Mucosa of descending colon (tissue), 3 donors: ENCODE data around the gene POLR3A. TPM values are rescaled to one million over a fixed set of nuclear protein-coding genes. Genes with fewer than 3 reads are reported as not detected.

ENCODE experiments used
- ATAC-seq: fragments of 200-7000 bp; cut with Tn5 transposase; one replicate; pipeline ENCODE4 v1.9.1; 2020; ENCODE audit warnings: mild to moderate bottlenecking, moderate library complexity
- DNase-seq, 3 donors: peaks; one replicate each; pipeline ENCODE4 v3.0.0-alpha.2; 2020
- H3K36me3 ChIP-seq: fragments of 200-600 bp; one replicate; pipeline ENCODE4 v1.8.0; 2021; ENCODE audit warnings: low read depth, mild to moderate bottlenecking
- H3K4me1 ChIP-seq: fragments of 200-600 bp; one replicate; pipeline ENCODE4 v1.8.0; 2021; ENCODE audit warnings: low read depth, mild to moderate bottlenecking
- H3K4me3 ChIP-seq: fragments of 200-600 bp; one replicate; pipeline ENCODE4 v1.8.0; 2021; ENCODE audit warnings: mild to moderate bottlenecking
- H3K9me3 ChIP-seq: fragments of 200-600 bp; one replicate; pipeline ENCODE4 v1.8.0; 2021; ENCODE audit warnings: mild to moderate bottlenecking
- CTCF ChIP-seq: fragments of 200-600 bp; IDR thresholded peaks from one replicate; pipeline ENCODE4 v1.8.0; 2022; ENCODE audit warnings: antibody characterized with exemption, mild to moderate bottlenecking
- intact Hi-C, 2 donors: fragments of 100-400 bp; cut with DNase I in 1 of 2; cut with micrococcal nuclease in 1 of 2; formaldehyde crosslinking; loops; one replicate each; pipeline versions ENCODE4 v1.11.0 to v1.11.1; 2022; cut with DNase I, micrococcal nuclease
- total RNA-seq, 3 donors: library from RNA; stranded (reverse); fragmentation: NEBNext Ultra II Directional in 2 of 3; extraction: Animal tissue kit (Norgen Biotek cat#: 25700) in 2 of 3; gene quantifications; one replicate each; pipeline versions ENCODE4 v1.2.1 to v1.2.4, GENCODE V29; 2021 to 2023
- donor health status: DM: no; HTN: no; CAD: no; lungs with moderate emphysema.
- donor health status: DM: no; HTN: no; CAD: no.
- donor health status: DM: no; HTN: yes; CAD: no.

Gene POLR3A
- total RNA-seq, 3 donors from 2014 or later: 13.9 to 14.1 (median 14.1) TPM

- Histone ChIP-seq H3K4me3 (no peak overlapping the region), H3K9me3 (no peaks in the 10 kb centered on the region), H3K36me3 (no peaks in the 10 kb centered on the region), H3K4me1 (no peaks in the 10 kb centered on the region)
- DNase-seq (no peak), ATAC-seq (no peak)
- intact Hi-C loops: no loop called here
- no peak for TF ChIP-seq CTCF
Observed at GRCh38 chr10:77959384-77959783, 69.9 kb downstream of the POLR3A start.

- peaks cover 20% of the 10 kb centered on the region for H3K9me3 ChIP-seq
- no peak for ATAC-seq
- no peak for TF ChIP-seq CTCF
- no peaks in the 10 kb centered on the region for H3K4me1 ChIP-seq
- no peak overlapping the region for H3K4me3 ChIP-seq
- no peaks in the 10 kb centered on the region for H3K36me3 ChIP-seq
- intact Hi-C loops: no loop called here
- DNase-seq: no peak
Observed at GRCh38 chr10:77955136-77955535, 74.2 kb downstream of the POLR3A start.

DNA sequence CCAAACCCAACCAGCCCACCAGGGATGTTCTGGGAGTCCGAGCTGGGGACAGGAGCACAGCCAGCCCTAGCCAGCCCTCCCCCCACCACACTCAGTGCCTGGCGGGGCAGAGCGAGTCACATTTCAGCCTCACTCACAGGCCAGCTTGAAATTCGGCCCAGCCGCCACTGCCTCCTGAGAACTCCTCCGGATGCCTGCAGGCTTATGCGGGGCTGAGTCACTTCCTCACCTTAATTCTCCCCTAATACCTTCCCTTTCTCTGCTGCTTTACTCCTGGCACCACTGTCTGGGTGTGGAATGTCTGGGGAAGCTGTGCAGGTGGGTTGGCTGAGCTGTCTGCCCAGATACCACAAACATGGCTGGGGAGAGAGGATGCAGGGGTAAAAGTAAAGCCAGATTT is 80.1 kb downstream of the POLR3A start:
- no peaks in the 10 kb centered on the region for H3K4me1 ChIP-seq
- ATAC-seq (no peak), DNase-seq (no peak)
- no peak for TF ChIP-seq CTCF
- peaks cover 20% of the 10 kb centered on the region for H3K9me3 ChIP-seq
- intact Hi-C loops: no loop called here
- no peaks in the 10 kb centered on the region for H3K36me3 ChIP-seq
- no peak overlapping the region for H3K4me3 ChIP-seq

DNA sequence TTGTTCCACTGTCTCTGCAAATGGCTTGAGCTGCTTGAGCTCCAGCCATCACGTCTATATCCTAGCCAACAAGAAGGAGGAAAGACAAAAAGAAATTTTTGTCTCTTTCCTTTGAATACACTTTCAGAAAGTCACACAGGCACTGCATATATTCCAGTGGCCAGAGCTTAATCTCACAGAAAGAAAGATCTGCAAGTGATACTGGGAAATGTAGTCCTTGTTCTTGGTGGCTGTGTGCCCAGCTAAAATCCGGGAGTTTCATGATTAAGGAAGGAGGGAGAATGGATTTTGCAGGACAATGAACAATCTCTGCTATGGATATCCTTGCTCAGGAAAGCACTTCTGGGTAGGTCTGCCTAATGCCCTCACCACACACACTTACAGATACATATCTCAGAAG is 83.2 kb downstream of the POLR3A start:
- DNase-seq (no peak), ATAC-seq (no peak)
- TF ChIP-seq CTCF: no peak
- intact Hi-C loops: no loop called here
- H3K9me3 ChIP-seq: peaks cover 7% of the 10 kb centered on the region
- no peaks in the 10 kb centered on the region for H3K36me3 ChIP-seq
- H3K4me3 ChIP-seq: no peak overlapping the region
- no peaks in the 10 kb centered on the region for H3K4me1 ChIP-seq

DNA sequence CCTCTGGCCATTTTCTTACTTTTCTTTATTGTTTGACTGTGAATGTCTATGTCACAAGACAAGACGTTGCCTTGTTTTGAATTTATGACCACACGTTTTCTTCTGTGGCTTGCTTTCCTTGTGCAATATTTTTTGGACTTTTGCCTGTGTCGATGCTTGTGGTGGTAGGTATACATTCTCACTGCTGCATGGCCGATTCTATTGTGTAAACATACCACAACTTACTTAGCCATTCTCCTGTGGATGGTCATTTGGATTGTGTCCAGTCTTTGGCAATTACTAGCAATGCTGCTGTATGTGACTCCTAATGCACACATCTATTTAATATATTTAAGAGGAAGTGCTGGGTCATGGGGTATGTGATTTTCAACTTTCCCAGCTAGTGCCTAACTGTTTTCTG is 84.8 kb downstream of the POLR3A start:
- Histone ChIP-seq H3K4me1 (no peaks in the 10 kb centered on the region), H3K36me3 (no peaks in the 10 kb centered on the region), H3K4me3 (no peak overlapping the region), H3K9me3 (no peaks in the 10 kb centered on the region)
- DNase-seq: no peak
- no peak for TF ChIP-seq CTCF
- no peak for ATAC-seq
- intact Hi-C loops: no loop called here
